Measurements from ENCODE around the gene GRHPR. TPM values are rescaled to one million over a fixed set of nuclear protein-coding genes. Genes with fewer than 3 reads are reported as not detected.

GRHPR gene
- total RNA-seq, 3 donors from 2014 or later, result 117 to 144 (median 140) TPM

DNA sequence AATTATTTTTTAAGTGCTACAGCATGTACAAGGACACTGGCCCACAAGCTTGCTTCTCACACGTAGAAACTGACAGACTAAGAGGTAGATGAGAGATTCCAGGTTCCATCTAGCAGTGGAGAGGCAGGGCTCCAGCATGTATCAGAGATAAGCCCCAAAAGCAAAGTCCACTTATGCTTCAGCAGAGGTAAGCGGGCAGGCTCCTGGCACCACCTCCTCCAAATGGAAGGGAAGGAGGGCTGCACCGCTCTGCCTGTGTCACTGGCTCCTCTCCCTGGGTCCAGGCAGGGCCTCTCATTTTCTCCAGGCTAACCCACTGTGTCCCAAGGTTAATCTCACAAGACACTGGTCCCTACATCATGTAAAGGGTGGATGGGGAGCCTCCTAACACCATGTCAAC lies 15.9 kb downstream of the GRHPR start:
- TF ChIP-seq POLR2A (IDR thresholded peaks at IDR 0.05) (no peak), POLR2AphosphoS5 (IDR thresholded peaks at IDR 0.05) (no peak)
- TF ChIP-seq, protein P1, sequence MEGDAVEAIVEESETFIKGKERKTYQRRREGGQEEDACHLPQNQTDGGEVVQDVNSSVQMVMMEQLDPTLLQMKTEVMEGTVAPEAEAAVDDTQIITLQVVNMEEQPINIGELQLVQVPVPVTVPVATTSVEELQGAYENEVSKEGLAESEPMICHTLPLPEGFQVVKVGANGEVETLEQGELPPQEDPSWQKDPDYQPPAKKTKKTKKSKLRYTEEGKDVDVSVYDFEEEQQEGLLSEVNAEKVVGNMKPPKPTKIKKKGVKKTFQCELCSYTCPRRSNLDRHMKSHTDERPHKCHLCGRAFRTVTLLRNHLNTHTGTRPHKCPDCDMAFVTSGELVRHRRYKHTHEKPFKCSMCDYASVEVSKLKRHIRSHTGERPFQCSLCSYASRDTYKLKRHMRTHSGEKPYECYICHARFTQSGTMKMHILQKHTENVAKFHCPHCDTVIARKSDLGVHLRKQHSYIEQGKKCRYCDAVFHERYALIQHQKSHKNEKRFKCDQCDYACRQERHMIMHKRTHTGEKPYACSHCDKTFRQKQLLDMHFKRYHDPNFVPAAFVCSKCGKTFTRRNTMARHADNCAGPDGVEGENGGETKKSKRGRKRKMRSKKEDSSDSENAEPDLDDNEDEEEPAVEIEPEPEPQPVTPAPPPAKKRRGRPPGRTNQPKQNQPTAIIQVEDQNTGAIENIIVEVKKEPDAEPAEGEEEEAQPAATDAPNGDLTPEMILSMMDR (IDR thresholded peaks at IDR 0.05), result no peak
- intact Hi-C loops (cut with DNase I; ENCODE audit: low total_unique reads), result no loop called here
- H3K27ac ChIP-seq, result no peak overlapping the region
- no peak overlapping the region for H3K4me3 ChIP-seq
- no peaks in the 10 kb centered on the region for H3K27me3 ChIP-seq
- H3K9me3 ChIP-seq, result no peaks in the 10 kb centered on the region
- H3K4me1 ChIP-seq, result peaks cover 0 to 3% of the 10 kb centered on the region in 2 donors
- no peak for DNase-seq (ENCODE audit: low spot score in 2 of 2)
- peaks cover 8% of the 10 kb centered on the region for H3K36me3 ChIP-seq

GRCh38 chr9:37441776-37442370 lies 19.4 kb downstream of the GRHPR start:
- Histone ChIP-seq H3K27ac (no peak overlapping the region), H3K4me1 (no peaks in the 10 kb centered on the region), H3K36me3 (peaks cover 8% of the 10 kb centered on the region), H3K27me3 (no peaks in the 10 kb centered on the region), H3K4me3 (no peak overlapping the region), H3K9me3 (no peaks in the 10 kb centered on the region)
- no peak for DNase-seq (ENCODE audit: low spot score in 2 of 2)
- TF ChIP-seq POLR2A (IDR thresholded peaks at IDR 0.05) (no peak), POLR2AphosphoS5 (IDR thresholded peaks at IDR 0.05) (no peak)
- TF ChIP-seq, protein P1 (IDR thresholded peaks at IDR 0.05), result no peak
- intact Hi-C loops (cut with DNase I; ENCODE audit: low total_unique reads), result no loop called here

DNA sequence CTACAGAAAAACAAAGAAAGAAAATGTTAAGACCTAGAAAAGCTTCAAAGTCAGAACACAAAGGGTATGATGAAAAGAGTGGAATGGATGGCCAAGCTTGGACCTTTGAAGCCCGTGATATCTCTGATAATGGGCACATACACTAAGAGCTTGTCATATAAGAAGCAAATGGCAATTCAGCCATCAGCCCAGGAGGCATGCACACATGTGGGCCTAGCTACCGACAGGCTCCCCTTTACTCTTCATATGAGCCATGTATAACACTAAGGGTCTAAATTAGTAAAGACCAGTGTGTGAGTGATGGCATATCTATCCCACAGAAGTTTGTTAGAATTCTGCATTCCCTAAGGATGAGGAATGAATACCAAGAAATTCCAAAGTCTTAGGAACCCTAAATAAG lies 20.1 kb downstream of the GRHPR start:
- no peak overlapping the region for H3K27ac ChIP-seq
- H3K27me3 ChIP-seq, result no peaks in the 10 kb centered on the region
- no peaks in the 10 kb centered on the region for H3K9me3 ChIP-seq
- no peak for DNase-seq (ENCODE audit: low spot score in 2 of 2)
- intact Hi-C loops (cut with DNase I; ENCODE audit: low total_unique reads), result no loop called here
- peaks cover 8% of the 10 kb centered on the region for H3K36me3 ChIP-seq
- no peak overlapping the region for H3K4me3 ChIP-seq
- TF ChIP-seq POLR2A (IDR thresholded peaks at IDR 0.05) (no peak), POLR2AphosphoS5 (IDR thresholded peaks at IDR 0.05) (no peak)
- TF ChIP-seq, protein P1 (IDR thresholded peaks at IDR 0.05), result no peak
- H3K4me1 ChIP-seq, result no peaks in the 10 kb centered on the region

- H3K4me3 ChIP-seq, result no peak overlapping the region
- H3K9me3 ChIP-seq, result no peaks in the 10 kb centered on the region
- H3K27ac ChIP-seq, result no peak overlapping the region
- no peak for TF ChIP-seq POLR2AphosphoS5 (IDR thresholded peaks at IDR 0.05)
- TF ChIP-seq POLR2A (IDR thresholded peaks at IDR 0.05), result no peak
- TF ChIP-seq, protein P1 (IDR thresholded peaks at IDR 0.05), result no peak
- H3K27me3 ChIP-seq, result no peaks in the 10 kb centered on the region
- H3K36me3 ChIP-seq, result peaks cover 8% of the 10 kb centered on the region
- no peaks in the 10 kb centered on the region for H3K4me1 ChIP-seq
- no peak for DNase-seq (ENCODE audit: low spot score in 2 of 2)
- intact Hi-C loops (cut with DNase I; ENCODE audit: low total_unique reads), result no loop called here
Measured at GRCh38 chr9:37443566-37443965, 21.1 kb downstream of the GRHPR start.

GRCh38 chr9:37444890-37445289 lies 22.4 kb downstream of the GRHPR start:
- Histone ChIP-seq H3K4me1 (no peaks in the 10 kb centered on the region), H3K27me3 (no peaks in the 10 kb centered on the region)

More at GRCh38 chr9:37444890-37445289, 22.4 kb downstream of the GRHPR start:
- DNase-seq (ENCODE audit: low spot score in 2 of 2), result no peak
- Histone ChIP-seq H3K4me3 (no peak overlapping the region), H3K9me3 (no peaks in the 10 kb centered on the region), H3K36me3 (peaks cover 8% of the 10 kb centered on the region), H3K27ac (no peak overlapping the region)
- intact Hi-C loops (cut with DNase I; ENCODE audit: low total_unique reads), result no loop called here
- TF ChIP-seq, protein P1 (IDR thresholded peaks at IDR 0.05), result no peak
- no peak for TF ChIP-seq POLR2AphosphoS5 (IDR thresholded peaks at IDR 0.05)
- TF ChIP-seq POLR2A (IDR thresholded peaks at IDR 0.05), result no peak
